Fibroblast of villous mesenchyme (primary cell): ENCODE measurements around the gene ZSWIM9. TPM values are rescaled to one million over a fixed set of nuclear protein-coding genes. Genes with fewer than 3 reads are reported as not detected.

Experiments
- DNase-seq: peaks from one replicate; pipeline ENCODE4 v3.0.0-alpha.2; 2010; ENCODE audit warnings: low read depth
- H3K4me3 ChIP-seq: 2 replicates; pipeline ENCODE4 v1.5.1; 2011; ENCODE audit warnings: low read depth, mild to moderate bottlenecking, low read length
- total RNA-seq: library from RNA; depleted of rRNA; stranded (reverse); fragments of >200 nt; gene quantifications from 2 replicates; pipeline ENCODE4 v1.2.3, GENCODE V29; 2012
- TF ChIP-seq, protein P1 (sequence below): IDR thresholded peaks from 2 replicates; pipeline ENCODE4 v1.5.1; 2012; ENCODE audit warnings: low read depth, mild to moderate bottlenecking, low read length; ENCODE audit not compliant: insufficient read depth

The ZSWIM9 gene
- total RNA-seq, 1 donor, result 2.2 TPM

DNA sequence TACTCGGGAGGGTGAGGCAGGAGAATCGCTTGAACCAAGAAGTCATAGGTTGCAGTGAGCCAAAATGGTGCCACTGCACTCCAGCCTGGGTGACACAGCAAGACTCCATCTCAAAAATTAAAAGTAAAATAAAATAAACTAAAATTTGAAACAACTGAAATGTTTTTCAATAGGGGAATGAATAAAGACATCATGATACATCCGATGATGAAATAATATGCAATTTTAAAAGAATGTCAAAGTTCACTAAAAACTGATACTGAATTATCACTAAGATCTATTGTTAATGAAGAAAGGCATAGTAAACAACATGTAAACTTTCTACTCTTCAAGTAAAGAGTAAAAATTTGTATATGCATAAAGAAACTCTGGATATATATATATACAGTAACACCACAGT, 76.7 kb downstream of the ZSWIM9 start:
- DNase-seq, result no peak
- TF ChIP-seq, protein P1, sequence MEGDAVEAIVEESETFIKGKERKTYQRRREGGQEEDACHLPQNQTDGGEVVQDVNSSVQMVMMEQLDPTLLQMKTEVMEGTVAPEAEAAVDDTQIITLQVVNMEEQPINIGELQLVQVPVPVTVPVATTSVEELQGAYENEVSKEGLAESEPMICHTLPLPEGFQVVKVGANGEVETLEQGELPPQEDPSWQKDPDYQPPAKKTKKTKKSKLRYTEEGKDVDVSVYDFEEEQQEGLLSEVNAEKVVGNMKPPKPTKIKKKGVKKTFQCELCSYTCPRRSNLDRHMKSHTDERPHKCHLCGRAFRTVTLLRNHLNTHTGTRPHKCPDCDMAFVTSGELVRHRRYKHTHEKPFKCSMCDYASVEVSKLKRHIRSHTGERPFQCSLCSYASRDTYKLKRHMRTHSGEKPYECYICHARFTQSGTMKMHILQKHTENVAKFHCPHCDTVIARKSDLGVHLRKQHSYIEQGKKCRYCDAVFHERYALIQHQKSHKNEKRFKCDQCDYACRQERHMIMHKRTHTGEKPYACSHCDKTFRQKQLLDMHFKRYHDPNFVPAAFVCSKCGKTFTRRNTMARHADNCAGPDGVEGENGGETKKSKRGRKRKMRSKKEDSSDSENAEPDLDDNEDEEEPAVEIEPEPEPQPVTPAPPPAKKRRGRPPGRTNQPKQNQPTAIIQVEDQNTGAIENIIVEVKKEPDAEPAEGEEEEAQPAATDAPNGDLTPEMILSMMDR, result no peak

More for the DNA sequence above, 76.7 kb downstream of the ZSWIM9 start:
- H3K4me3 ChIP-seq, result no peak overlapping the region

Other genes with a start within 250 kb of the ZSWIM9 start
- gene BSPH1, start 178.5 kb upstream of the ZSWIM9 start, total RNA-seq, result not detected in 2 replicates
- gene ELSPBP1, start 176.0 kb upstream of the ZSWIM9 start, total RNA-seq, result not detected in 2 replicates
- not detected in 2 replicates for gene CABP5, start 126.6 kb upstream of the ZSWIM9 start, total RNA-seq
- 6.8 and 22.5 TPM in 2 replicates for gene PLA2G4C, start 59.9 kb upstream of the ZSWIM9 start, total RNA-seq
- gene LIG1, start 336 bp upstream of the ZSWIM9 start, total RNA-seq, result 10.4 and 21.3 TPM in 2 replicates
- gene CARD8, start 85.2 kb downstream of the ZSWIM9 start, total RNA-seq, result 11.9 and 21.2 TPM in 2 replicates
- gene ZNF114, start 99.4 kb downstream of the ZSWIM9 start, total RNA-seq, result 0.32 and 0.43 TPM in 2 replicates
- 82.8 and 92.4 TPM in 2 replicates for gene EMP3, start 154.9 kb downstream of the ZSWIM9 start, total RNA-seq
- 2.9 and 3.0 TPM in 2 replicates for gene TMEM143, start 193.3 kb downstream of the ZSWIM9 start, total RNA-seq
- gene SYNGR4, start 193.7 kb downstream of the ZSWIM9 start, total RNA-seq, result not detected in 2 replicates
- 72.2 and 111 TPM in 2 replicates for gene KDELR1, start 220.9 kb downstream of the ZSWIM9 start, total RNA-seq
- 0.86 and 1.9 TPM in 2 replicates for gene GRIN2D, start 223.0 kb downstream of the ZSWIM9 start, total RNA-seq